ENCODE data around the gene DNER.
"Not testable (repeated sequence)": the region's sequence is repeated elsewhere in the genome, so short reads cannot be mapped to it uniquely, and the experiment has no call there.

The DNER gene

DNA sequence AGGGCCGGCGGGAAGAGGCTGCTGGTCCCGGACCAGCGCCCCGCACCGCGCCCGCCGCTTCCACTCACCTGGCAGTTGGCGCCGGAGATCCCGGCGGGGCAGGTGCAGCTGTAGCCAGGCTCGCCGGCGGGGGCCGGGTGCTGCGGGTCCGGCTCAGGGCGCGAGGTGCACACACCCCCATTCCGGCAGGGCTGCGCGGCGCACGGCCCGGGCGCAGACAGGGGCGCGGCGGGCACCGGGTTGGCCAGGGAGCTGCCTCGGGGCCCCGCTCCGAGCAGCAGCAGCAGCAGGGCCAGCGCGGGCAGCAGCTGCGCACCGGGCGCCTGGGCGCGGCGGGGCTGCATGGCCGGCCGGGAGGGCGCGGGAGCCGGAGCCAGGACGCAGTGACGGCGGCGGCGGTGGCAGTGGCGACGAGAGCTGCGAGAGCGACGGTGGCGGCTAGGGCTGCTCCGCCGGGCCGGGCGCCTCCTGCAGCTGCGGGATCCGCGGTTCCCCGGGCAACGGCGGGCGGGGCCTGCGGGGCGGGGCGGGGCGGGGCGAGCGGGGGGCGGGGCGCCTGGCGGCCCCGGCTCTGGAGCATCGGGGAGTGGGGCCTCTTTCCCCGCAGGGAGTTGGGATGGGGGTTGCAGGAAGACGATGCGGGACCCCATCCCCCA, at the start of gene DNER:
TSS of gene DNER (minus strand) at position 476 of the 656 bp plus-strand sequence. CDS start at position 344, 132 bp downstream.
- no peak for DNase-seq (ENCODE audit: low read depth, low spot score)
- Histone ChIP-seq H3K36me3 (ENCODE audit: control insufficient read depth, insufficient read depth, low read length) (no peaks in the 10 kb centered on the region), H3K27me3 (ENCODE audit: control insufficient read depth, insufficient read depth, low read length) (peaks cover 5% of the 10 kb centered on the region; the same call in 1 of the 2 replicates), H3K4me3 (ENCODE audit: low read length) (peak within 1 kb of the TSS; percentile 78), H3K4me1 (ENCODE audit: control insufficient read depth, insufficient read depth, low read length) (no peaks in the 10 kb centered on the region), H3K27ac (ENCODE audit: low read length) (no peak within 1 kb of the TSS), H3K9me3 (ENCODE audit: control insufficient read depth, insufficient read depth, low read length) (no peaks in the 10 kb centered on the region)
- WGBS (ENCODE audit: insufficient coverage, insufficient read length) = no CpG with 5 or more reads among the region's 84 CpGs

- DNase-seq (ENCODE audit: low read depth, low spot score) = no peak
- H3K9me3 ChIP-seq (ENCODE audit: control insufficient read depth, insufficient read depth, low read length) = no peaks in the 10 kb centered on the region
- no peaks in the 10 kb centered on the region; the same call in 1 of the 2 replicates for H3K27me3 ChIP-seq (ENCODE audit: control insufficient read depth, insufficient read depth, low read length)
- WGBS (ENCODE audit: insufficient coverage, insufficient read length) = no CpG with 5 or more reads among the region's 1 CpG
- no peak overlapping the region for H3K27ac ChIP-seq (ENCODE audit: low read length)
- no peaks in the 10 kb centered on the region for H3K4me1 ChIP-seq (ENCODE audit: control insufficient read depth, insufficient read depth, low read length)
- H3K4me3 ChIP-seq (ENCODE audit: low read length) = no peak overlapping the region
- H3K36me3 ChIP-seq (ENCODE audit: control insufficient read depth, insufficient read depth, low read length) = no peaks in the 10 kb centered on the region
These were observed 47.3 kb upstream of the DNER start for GRCh38 chr2:229761663-229762062.

DNA sequence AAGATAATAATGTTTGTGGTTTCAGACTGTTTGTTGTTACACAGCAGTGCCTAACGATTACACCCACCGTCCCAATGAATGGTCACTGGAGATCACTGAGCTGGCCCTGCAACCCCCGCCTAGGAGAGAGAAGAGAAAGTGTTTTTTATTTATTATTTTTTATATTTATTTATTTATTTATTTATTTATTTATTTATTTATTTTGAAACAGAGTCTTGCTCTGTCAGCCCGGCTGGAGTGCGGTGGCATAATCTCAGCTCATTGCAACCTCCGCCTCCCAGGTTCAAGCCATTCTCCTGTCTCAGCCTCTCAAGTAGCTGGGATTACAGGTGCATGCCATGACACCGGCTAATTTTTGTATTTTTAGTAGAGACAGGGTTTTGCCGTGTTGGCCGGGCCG, 43.1 kb upstream of the DNER start:
- H3K27me3 ChIP-seq (ENCODE audit: control insufficient read depth, insufficient read depth, low read length); H3K36me3 ChIP-seq (ENCODE audit: control insufficient read depth, insufficient read depth, low read length); H3K27ac ChIP-seq (ENCODE audit: low read length); H3K4me3 ChIP-seq (ENCODE audit: low read length); H3K4me1 ChIP-seq (ENCODE audit: control insufficient read depth, insufficient read depth, low read length); H3K9me3 ChIP-seq (ENCODE audit: control insufficient read depth, insufficient read depth, low read length); DNase-seq (ENCODE audit: low read depth, low spot score): not testable (repeated sequence)
- no CpG with 5 or more reads among the region's 10 CpGs for WGBS (ENCODE audit: insufficient coverage, insufficient read length)

DNA sequence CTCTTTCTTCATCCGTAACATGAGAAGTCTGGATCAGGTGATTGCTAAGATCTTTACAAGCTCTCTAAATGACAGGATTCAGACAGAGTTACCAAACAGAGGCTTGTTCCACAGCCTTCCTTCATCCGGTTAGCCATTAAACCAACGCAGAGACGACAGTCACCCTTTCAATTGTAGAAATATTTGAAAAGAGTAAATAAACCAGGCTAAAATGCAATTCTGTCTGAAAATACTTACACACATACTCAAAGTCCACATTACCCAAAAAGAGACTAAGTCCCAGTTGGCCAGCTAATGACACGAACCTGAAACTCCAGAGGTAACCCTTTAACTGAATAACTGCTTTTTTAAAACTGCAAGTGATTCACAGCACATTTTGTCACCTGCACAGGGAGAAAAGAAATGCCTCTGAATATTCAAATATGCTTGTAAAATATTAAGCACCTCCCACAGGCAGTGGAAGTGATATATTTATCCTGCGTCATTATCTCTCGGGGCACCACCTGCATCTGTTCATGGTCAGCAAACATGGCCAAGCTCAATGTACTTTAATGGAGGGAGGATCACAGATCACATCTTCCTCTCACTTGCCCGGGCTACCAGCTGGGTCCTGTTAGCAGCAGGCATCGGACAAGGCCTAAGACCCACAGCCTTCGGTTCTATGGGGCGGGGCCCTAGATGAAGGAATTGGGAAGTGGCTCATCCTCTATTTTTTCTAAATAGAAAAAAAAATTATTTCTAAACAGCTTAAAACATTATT, 38.8 kb upstream of the DNER start:
- no peaks in the 10 kb centered on the region for H3K4me1 ChIP-seq (ENCODE audit: control insufficient read depth, insufficient read depth, low read length)
- WGBS (ENCODE audit: insufficient coverage, insufficient read length) = no CpG with 5 or more reads among the region's 11 CpGs
- H3K27ac ChIP-seq (ENCODE audit: low read length) = no peak overlapping the region
- DNase-seq (ENCODE audit: low read depth, low spot score) = no peak
- no peaks in the 10 kb centered on the region for H3K9me3 ChIP-seq (ENCODE audit: control insufficient read depth, insufficient read depth, low read length)
- H3K36me3 ChIP-seq (ENCODE audit: control insufficient read depth, insufficient read depth, low read length) = no peaks in the 10 kb centered on the region
- H3K4me3 ChIP-seq (ENCODE audit: low read length) = no peak overlapping the region
- no peaks in the 10 kb centered on the region for H3K27me3 ChIP-seq (ENCODE audit: control insufficient read depth, insufficient read depth, low read length)

DNA sequence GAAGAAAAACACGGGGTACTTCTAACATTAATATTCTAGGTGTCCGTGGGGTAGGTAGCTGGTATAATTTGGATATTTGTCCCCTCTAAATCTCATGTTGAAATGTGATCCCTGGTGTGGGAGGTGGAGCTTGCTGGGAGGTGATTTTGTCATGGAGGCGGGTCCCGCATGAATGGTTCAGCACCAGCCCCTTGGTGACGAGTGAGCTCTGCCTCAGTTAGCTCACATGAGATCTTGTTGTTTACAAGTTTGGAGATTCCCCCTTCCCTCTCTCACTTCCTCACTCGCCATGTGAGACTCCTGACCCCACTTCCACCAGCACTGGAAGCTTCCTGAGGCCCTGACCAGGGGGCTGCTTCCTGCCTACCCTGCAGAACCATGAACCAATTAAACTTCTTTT, 35.4 kb upstream of the DNER start:
- WGBS (ENCODE audit: insufficient coverage, insufficient read length) = no CpG with 5 or more reads among the region's 6 CpGs
- H3K4me1 ChIP-seq (ENCODE audit: control insufficient read depth, insufficient read depth, low read length) = no peaks in the 10 kb centered on the region
- H3K27ac ChIP-seq (ENCODE audit: low read length) = no peak overlapping the region
- H3K27me3 ChIP-seq (ENCODE audit: control insufficient read depth, insufficient read depth, low read length) = no peaks in the 10 kb centered on the region
- DNase-seq (ENCODE audit: low read depth, low spot score) = no peak
- H3K4me3 ChIP-seq (ENCODE audit: low read length) = no peak overlapping the region
- no peaks in the 10 kb centered on the region for H3K9me3 ChIP-seq (ENCODE audit: control insufficient read depth, insufficient read depth, low read length)
- no peaks in the 10 kb centered on the region for H3K36me3 ChIP-seq (ENCODE audit: control insufficient read depth, insufficient read depth, low read length)

DNA sequence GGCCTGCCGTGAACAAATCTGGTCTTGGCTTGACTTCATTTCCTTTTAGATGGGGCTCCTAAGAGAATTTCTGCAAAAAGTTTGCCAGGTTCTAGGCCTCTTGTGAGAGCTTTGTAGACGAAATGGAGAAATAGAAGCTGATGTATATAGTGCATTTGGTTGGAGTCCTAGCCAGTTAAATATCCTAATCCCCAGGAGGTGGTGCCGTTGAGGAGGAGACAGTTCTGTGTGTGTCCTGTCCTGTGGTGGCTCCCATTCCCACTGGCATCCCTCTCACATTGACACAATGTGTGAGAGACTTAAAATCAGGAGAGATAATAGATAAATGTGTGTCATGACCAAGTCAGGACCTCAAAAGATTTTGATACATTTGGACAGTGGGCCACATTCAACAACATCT, 34.6 kb upstream of the DNER start:
- no CpG with 5 or more reads among the region's 3 CpGs for WGBS (ENCODE audit: insufficient coverage, insufficient read length)
- Histone ChIP-seq H3K27me3 (ENCODE audit: control insufficient read depth, insufficient read depth, low read length) (no peaks in the 10 kb centered on the region), H3K4me3 (ENCODE audit: low read length) (no peak overlapping the region), H3K4me1 (ENCODE audit: control insufficient read depth, insufficient read depth, low read length) (no peaks in the 10 kb centered on the region), H3K9me3 (ENCODE audit: control insufficient read depth, insufficient read depth, low read length) (no peaks in the 10 kb centered on the region), H3K36me3 (ENCODE audit: control insufficient read depth, insufficient read depth, low read length) (no peaks in the 10 kb centered on the region), H3K27ac (ENCODE audit: low read length) (no peak overlapping the region)
- no peak for DNase-seq (ENCODE audit: low read depth, low spot score)

- DNase-seq (ENCODE audit: low read depth, low spot score); H3K4me3 ChIP-seq (ENCODE audit: low read length); H3K36me3 ChIP-seq (ENCODE audit: control insufficient read depth, insufficient read depth, low read length); H3K9me3 ChIP-seq (ENCODE audit: control insufficient read depth, insufficient read depth, low read length); H3K27me3 ChIP-seq (ENCODE audit: control insufficient read depth, insufficient read depth, low read length); H3K4me1 ChIP-seq (ENCODE audit: control insufficient read depth, insufficient read depth, low read length); H3K27ac ChIP-seq (ENCODE audit: low read length): not testable (repeated sequence)
- WGBS (ENCODE audit: insufficient coverage, insufficient read length) = no CpG with 5 or more reads among the region's 35 CpGs
These were observed 28.3 kb upstream of the DNER start for GRCh38 chr2:229742691-229743090.

DNA sequence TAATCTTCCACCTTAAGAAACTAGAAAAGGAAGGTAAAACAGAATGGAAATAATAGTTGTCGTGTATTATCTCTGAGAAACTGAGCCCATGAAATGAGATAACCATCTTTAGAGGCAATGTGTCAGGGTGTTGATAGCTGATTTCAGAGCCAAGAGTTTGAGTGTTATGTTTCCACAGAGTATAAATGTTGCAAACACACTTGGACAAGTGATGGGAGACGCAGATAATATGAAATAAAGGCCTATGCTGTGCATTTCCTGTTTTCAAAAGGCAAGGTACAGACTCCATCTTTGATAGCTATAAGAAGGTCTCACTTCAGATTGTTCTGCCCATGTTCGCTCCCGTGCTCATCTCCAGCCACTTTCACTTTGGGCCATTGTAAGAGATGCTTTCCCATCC, 25.9 kb upstream of the DNER start:
- no peak for DNase-seq (ENCODE audit: low read depth, low spot score)
- Histone ChIP-seq H3K4me1 (ENCODE audit: control insufficient read depth, insufficient read depth, low read length) (no peaks in the 10 kb centered on the region), H3K4me3 (ENCODE audit: low read length) (no peak overlapping the region), H3K9me3 (ENCODE audit: control insufficient read depth, insufficient read depth, low read length) (no peaks in the 10 kb centered on the region), H3K27me3 (ENCODE audit: control insufficient read depth, insufficient read depth, low read length) (no peaks in the 10 kb centered on the region), H3K36me3 (ENCODE audit: control insufficient read depth, insufficient read depth, low read length) (no peaks in the 10 kb centered on the region), H3K27ac (ENCODE audit: low read length) (no peak overlapping the region)
- WGBS (ENCODE audit: insufficient coverage, insufficient read length) = no CpG with 5 or more reads among the region's 4 CpGs

GRCh38 chr2:229738024-229738625, 23.8 kb upstream of the DNER start:
- no peak for DNase-seq (ENCODE audit: low read depth, low spot score)
- Histone ChIP-seq H3K36me3 (ENCODE audit: control insufficient read depth, insufficient read depth, low read length) (no peaks in the 10 kb centered on the region), H3K9me3 (ENCODE audit: control insufficient read depth, insufficient read depth, low read length) (no peaks in the 10 kb centered on the region), H3K4me1 (ENCODE audit: control insufficient read depth, insufficient read depth, low read length) (peaks cover 5% of the 10 kb centered on the region; the same call in 1 of the 2 replicates), H3K27ac (ENCODE audit: low read length) (no peak overlapping the region), H3K27me3 (ENCODE audit: control insufficient read depth, insufficient read depth, low read length) (no peaks in the 10 kb centered on the region), H3K4me3 (ENCODE audit: low read length) (no peak overlapping the region)
- no CpG with 5 or more reads among the region's 3 CpGs for WGBS (ENCODE audit: insufficient coverage, insufficient read length)

DNA sequence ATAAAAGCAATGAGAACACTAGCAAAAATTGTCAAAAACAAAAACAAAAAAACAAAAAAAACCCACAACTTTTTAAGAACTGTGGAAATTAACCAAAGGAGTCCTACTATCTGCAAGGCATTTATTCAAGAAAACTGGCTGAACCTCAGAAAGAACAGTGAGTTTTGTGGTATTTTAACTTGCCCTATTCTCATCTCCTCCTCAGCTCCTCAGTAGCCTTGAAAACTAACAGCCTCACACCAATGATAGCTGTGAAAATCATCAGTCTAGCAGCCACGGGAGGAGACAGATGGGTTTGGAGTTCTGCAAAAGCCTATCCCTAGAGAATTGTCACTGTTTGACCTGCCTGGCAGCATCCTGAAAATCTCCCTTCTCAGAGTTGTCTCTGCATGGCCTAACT, 20.1 kb upstream of the DNER start:
- DNase-seq (ENCODE audit: low read depth, low spot score) = no peak
- H3K27ac ChIP-seq (ENCODE audit: low read length) = peak overlapping the region; percentile 52
- peaks cover 8% of the 10 kb centered on the region; the same call in 1 of the 2 replicates for H3K4me1 ChIP-seq (ENCODE audit: control insufficient read depth, insufficient read depth, low read length)
- H3K4me3 ChIP-seq (ENCODE audit: low read length) = no peak overlapping the region
- no peaks in the 10 kb centered on the region for H3K36me3 ChIP-seq (ENCODE audit: control insufficient read depth, insufficient read depth, low read length)
- H3K27me3 ChIP-seq (ENCODE audit: control insufficient read depth, insufficient read depth, low read length) = no peaks in the 10 kb centered on the region
- WGBS (ENCODE audit: insufficient coverage, insufficient read length) = no CpG with 5 or more reads among the region's 1 CpG
- no peaks in the 10 kb centered on the region for H3K9me3 ChIP-seq (ENCODE audit: control insufficient read depth, insufficient read depth, low read length)
